K562 (cell line): ENCODE results near the gene ZNF121. TPM values are rescaled to one million over a fixed set of nuclear protein-coding genes. Genes with fewer than 3 reads are reported as not detected.

Experiments used
- ATAC-seq: fragments of 200-7000 bp; cut with Tn5 transposase; 3 replicates; pipeline ENCODE4 v1.9.1; 2020; ENCODE audit warnings: moderate library complexity
- BruUV-seq: library from RNA; stranded (reverse); fragments of 400-500 nt; replicated peaks from 2 replicates; lab custom pipeline; 2021; lab: Mats Ljungman, UMichigan
- CTCF ChIA-PET: fragments of 300-600 bp; formaldehyde crosslinking; extraction: SDS; loops from one replicate; lab custom pipeline; 2021; ENCODE audit warnings: low intra/inter-chr PET ratio; lab: Yijun Ruan, JAX
- POLR2A ChIA-PET: fragments of 300-600, 350-650 bp; sonication (Branson Sonifier 250); formaldehyde crosslinking; extraction: SDS; loops from one replicate; lab custom pipeline; 2021; ENCODE audit warnings: antibody characterized with exemption, inconsistent platforms; lab: Yijun Ruan, JAX
- DNase-seq, 4 experiments: peaks; one replicate each; pipeline versions ENCODE4 v3.0.0 to v3.0.0-alpha.2; 2011 to 2018; ENCODE audit warnings: low spot score in 3 of 4, mixed read lengths in 3 of 4; ENCODE audit errors: extremely low read depth in 1 of 4
- FAIRE-seq: peaks from 2 replicates; lab custom pipeline; 2011; peaks lifted over from hg19 to GRCh38; lab: Jason Lieb, UNC
- H2AFZ ChIP-seq: 2 replicates; pipeline ENCODE4 v1.6.0; 2011; ENCODE audit warnings: low read depth, low read length, control low read depth, inconsistent platforms
- H3K27ac ChIP-seq: fragments of 200-600 bp; 3 replicates; pipeline ENCODE4 v1.8.0; 2011; ENCODE audit warnings: low read depth, mild to moderate bottlenecking, control low read depth, inconsistent platforms, low read length, moderate library complexity, mixed read lengths; ENCODE audit errors: extremely low read depth
- H3K27me3 ChIP-seq, 2 experiments: fragments of 300-600 bp in 1 of 2; 2 replicates in 1 of 2; 3 replicates in 1 of 2; pipeline versions ENCODE4 v1.6.0 to v1.8.0; 2011; ENCODE audit warnings: inconsistent platforms in 2 of 2, low read length in 2 of 2, mild to moderate bottlenecking in 1 of 2, mixed read lengths in 1 of 2, moderate library complexity in 1 of 2; ENCODE audit not compliant: control insufficient read depth in 2 of 2, insufficient read depth in 2 of 2
- H3K36me3 ChIP-seq: fragments of 300-600 bp; 3 replicates; pipeline ENCODE4 v1.8.0; 2011; ENCODE audit warnings: mild to moderate bottlenecking, low read length, inconsistent platforms; ENCODE audit not compliant: control insufficient read depth, insufficient read depth
- H3K4me1 ChIP-seq, 2 experiments: fragments of 200-600 bp in 1 of 2; replicated peaks in 1 of 2; 2 replicates in 1 of 2; 3 replicates in 1 of 2; pipeline versions ENCODE4 v1.5.1 to v1.8.0; 2011; ENCODE audit warnings: inconsistent platforms in 2 of 2, low read length in 2 of 2, mild to moderate bottlenecking in 1 of 2, mixed read lengths in 1 of 2, moderate library complexity in 1 of 2; ENCODE audit not compliant: control insufficient read depth in 2 of 2, insufficient read depth in 2 of 2
- H3K4me2 ChIP-seq: 2 replicates; pipeline ENCODE4 v1.6.1; 2011; ENCODE audit warnings: low read length, control low read depth, inconsistent platforms, mixed read lengths; ENCODE audit not compliant: insufficient read depth
- H3K4me3 ChIP-seq: fragments of 200-600 bp; sonication (generic), shearing (Covaris generic); 2 replicates; pipeline ENCODE4 v1.5.1; 2016; ENCODE audit warnings: control low read depth, inconsistent platforms
- H3K79me2 ChIP-seq: fragments of 200-600 bp; 3 replicates; pipeline ENCODE4 v1.8.0; 2011; ENCODE audit warnings: low read length, inconsistent platforms; ENCODE audit not compliant: control insufficient read depth, insufficient read depth
- H3K9ac ChIP-seq, 2 experiments: 2 replicates each; pipeline versions ENCODE4 v1.6.0 to v1.6.1; 2011; ENCODE audit warnings: low read depth in 2 of 2, low read length in 2 of 2, control low read depth in 1 of 2, inconsistent platforms in 1 of 2, mild to moderate bottlenecking in 1 of 2, mixed read lengths in 1 of 2; ENCODE audit not compliant: insufficient read depth in 1 of 2
- H3K9me1 ChIP-seq: one replicate; pipeline ENCODE4 v1.6.0; 2011; ENCODE audit warnings: inconsistent platforms, mild to moderate bottlenecking, low read length, moderate library complexity; ENCODE audit not compliant: control insufficient read depth, insufficient read depth
- H3K9me3 ChIP-seq: replicated peaks from 2 replicates; pipeline ENCODE4 v1.5.1; 2011; ENCODE audit warnings: low read depth, low read length, inconsistent platforms; ENCODE audit not compliant: control insufficient read depth, insufficient read depth
- H4K20me1 ChIP-seq: replicated peaks from 2 replicates; pipeline ENCODE4 v1.6.1; 2011; ENCODE audit warnings: low read length, inconsistent platforms, mixed read lengths; ENCODE audit not compliant: control insufficient read depth, insufficient read depth
- BRD9 ChIP-seq: fragments of 450-650 bp; IDR thresholded peaks from 2 replicates; pipeline ENCODE4 v1.6.1; 2018; ENCODE audit warnings: low read depth; ENCODE audit not compliant: partially characterized antibody
- CBX1 ChIP-seq: sonication (generic); IDR thresholded peaks from 2 replicates; pipeline ENCODE4 v1.6.1; 2016; ENCODE audit warnings: antibody characterized with exemption, low read depth, mild to moderate bottlenecking
- DIDO1 ChIP-seq: fragments of 450-650 bp; IDR thresholded peaks from 2 replicates; pipeline ENCODE4 v1.6.1; 2016; ENCODE audit warnings: low read depth, missing biosample characterization, missing genetic modification characterization
- HDAC3 ChIP-seq: fragments of 450-650 bp; IDR thresholded peaks from 2 replicates; pipeline ENCODE4 v1.6.1; 2018; ENCODE audit warnings: borderline replicate concordance, mild to moderate bottlenecking, moderate library complexity; ENCODE audit not compliant: partially characterized antibody
- STAT6 ChIP-seq: sonication (generic); formaldehyde crosslinking; IDR thresholded peaks from 2 replicates; pipeline ENCODE4 v1.8.1; 2023; ENCODE audit warnings: mild to moderate bottlenecking, missing genetic modification reagents
- ZNF146 ChIP-seq: IDR thresholded peaks from one replicate; pipeline ENCODE4 v1.6.1; 2018; ENCODE audit warnings: missing compliant biosample characterization; ENCODE audit not compliant: unreplicated experiment
- ZNF274 ChIP-seq: IDR thresholded peaks from 2 replicates; pipeline ENCODE4 v1.6.1; 2011; ENCODE audit warnings: low read depth, mild to moderate bottlenecking, low read length, moderate library complexity, borderline replicate concordance
- ZNF445 ChIP-seq: fragments of 250-450 bp; sonication (Bioruptor Pico); IDR thresholded peaks from 2 replicates; pipeline ENCODE4 v1.4.0; 2020; ENCODE audit warnings: low read depth, mild to moderate bottlenecking, moderate library complexity
- ZNF76 ChIP-seq: fragments of 250-450 bp; sonication (Bioruptor Pico); IDR thresholded peaks from 2 replicates; pipeline ENCODE4 v1.4.0; 2020; ENCODE audit warnings: mild to moderate bottlenecking, moderate library complexity, borderline replicate concordance
- ZNF77 ChIP-seq: fragments of 250-450 bp; sonication (Bioruptor Pico); IDR thresholded peaks from 2 replicates; pipeline ENCODE4 v1.5.0; 2020
- WGBS: fragments of 100-300 bp; shearing (Covaris generic); methylation state at CpG from one replicate; pipeline ENCODE4 v1.1.6; 2016; ENCODE audit warnings: low coverage, mixed read lengths; ENCODE audit not compliant: insufficient coverage; ENCODE audit errors: missing lambda C conversion rate; 5-methylcytosine and 5-hydroxymethylcytosine counted together
- in situ Hi-C: fragments of 300-500 bp; cut with MboI; formaldehyde crosslinking; loops from 4 replicates; pipeline ENCODE4 v1.15.0; 2018; ENCODE audit warnings: inconsistent platforms, mixed read lengths
- intact Hi-C: fragments of 100-400 bp; cut with micrococcal nuclease; formaldehyde crosslinking; loops from 2 replicates; pipeline ENCODE4 v1.14.2; 2022
- polyA plus RNA-seq, 8 experiments: library from polyadenylated mRNA; depleted of rRNA in 4 of 8; stranded (reverse) in 5 of 8; unstranded in 3 of 8; fragments of >200 nt; fragmentation: Nextera tagmentation in 2 of 8; fragmentation: Illumina TruSeq in 1 of 8; extraction: Ambion mirVana in 2 of 8; extraction: Trizol in 1 of 8; gene quantifications; 2 replicates each; pipeline versions ENCODE4 v1.2.1 to v1.2.3, GENCODE V29; 2011 to 2014; ENCODE audit warnings: inconsistent platforms in 1 of 8, missing spikeins in 1 of 8
- total RNA-seq, 7 experiments: library from RNA; depleted of rRNA in 6 of 7; stranded (reverse); fragments of >200 nt in 6 of 7; fragmentation: Illumina TruSeq in 2 of 7; extraction: Trizol in 2 of 7; gene quantifications; 2 replicates each; pipeline versions ENCODE4 v1.2.1 to v1.2.3, GENCODE V29; 2011 to 2021; ENCODE audit warnings: low replicate concordance in 1 of 7
- TF ChIP-seq, protein P1 (sequence below): fragments of 450-650 bp; IDR thresholded peaks from 2 replicates; pipeline ENCODE4 v1.7.0; 2016; ENCODE audit warnings: borderline replicate concordance
- TF ChIP-seq, protein P2 (sequence below): fragments of 450-650 bp; IDR thresholded peaks from one replicate; pipeline ENCODE4 v1.6.1; 2018; ENCODE audit warnings: mild to moderate bottlenecking, moderate library complexity; ENCODE audit not compliant: partially characterized antibody

ZNF121 gene
- total and polyA plus RNA-seq, 9 of the 15 experiments (the other 6 are each of a cell fraction or from before 2014, with no cell fraction given): 14.6 to 115 (median 33.4) TPM

GRCh38 chr19:9570255-9570654, 14.0 kb downstream of the ZNF121 start:
- TF ChIP-seq CBX1: no peak
- TF ChIP-seq STAT6 (CRISPR knock-in tag): no peak
- TF ChIP-seq BRD9: no peak
- no peak for TF ChIP-seq ZNF77 (CRISPR knock-in tag)
- no peak for TF ChIP-seq DIDO1 (tag)
- TF ChIP-seq, protein P1, sequence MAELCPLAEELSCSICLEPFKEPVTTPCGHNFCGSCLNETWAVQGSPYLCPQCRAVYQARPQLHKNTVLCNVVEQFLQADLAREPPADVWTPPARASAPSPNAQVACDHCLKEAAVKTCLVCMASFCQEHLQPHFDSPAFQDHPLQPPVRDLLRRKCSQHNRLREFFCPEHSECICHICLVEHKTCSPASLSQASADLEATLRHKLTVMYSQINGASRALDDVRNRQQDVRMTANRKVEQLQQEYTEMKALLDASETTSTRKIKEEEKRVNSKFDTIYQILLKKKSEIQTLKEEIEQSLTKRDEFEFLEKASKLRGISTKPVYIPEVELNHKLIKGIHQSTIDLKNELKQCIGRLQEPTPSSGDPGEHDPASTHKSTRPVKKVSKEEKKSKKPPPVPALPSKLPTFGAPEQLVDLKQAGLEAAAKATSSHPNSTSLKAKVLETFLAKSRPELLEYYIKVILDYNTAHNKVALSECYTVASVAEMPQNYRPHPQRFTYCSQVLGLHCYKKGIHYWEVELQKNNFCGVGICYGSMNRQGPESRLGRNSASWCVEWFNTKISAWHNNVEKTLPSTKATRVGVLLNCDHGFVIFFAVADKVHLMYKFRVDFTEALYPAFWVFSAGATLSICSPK: no peak
- TF ChIP-seq, protein P2, sequence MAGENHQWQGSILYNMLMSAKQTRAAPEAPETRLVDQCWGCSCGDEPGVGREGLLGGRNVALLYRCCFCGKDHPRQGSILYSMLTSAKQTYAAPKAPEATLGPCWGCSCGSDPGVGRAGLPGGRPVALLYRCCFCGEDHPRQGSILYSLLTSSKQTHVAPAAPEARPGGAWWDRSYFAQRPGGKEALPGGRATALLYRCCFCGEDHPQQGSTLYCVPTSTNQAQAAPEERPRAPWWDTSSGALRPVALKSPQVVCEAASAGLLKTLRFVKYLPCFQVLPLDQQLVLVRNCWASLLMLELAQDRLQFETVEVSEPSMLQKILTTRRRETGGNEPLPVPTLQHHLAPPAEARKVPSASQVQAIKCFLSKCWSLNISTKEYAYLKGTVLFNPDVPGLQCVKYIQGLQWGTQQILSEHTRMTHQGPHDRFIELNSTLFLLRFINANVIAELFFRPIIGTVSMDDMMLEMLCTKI: no peak
- TF ChIP-seq ZNF445 (CRISPR knock-in tag): no peak
- no peak for TF ChIP-seq HDAC3
- TF ChIP-seq ZNF146 (CRISPR knock-in tag): no peak
- TF ChIP-seq ZNF274: no peak
- TF ChIP-seq ZNF76 (CRISPR knock-in tag): no peak
- intact Hi-C loops (no loop called here), in situ Hi-C loops (no loop called here)
- no TSS peak for BruUV-seq
- DNase-seq (no peak), ATAC-seq (no peak), FAIRE-seq (no peak)
- Histone ChIP-seq H3K9me3 (peaks cover 72% of the 10 kb centered on the region), H3K79me2 (peaks cover 94% of the 10 kb centered on the region), H3K36me3 (peaks cover 90% of the 10 kb centered on the region), H3K4me2 (no peak overlapping the region), H4K20me1 (no peaks in the 10 kb centered on the region), H3K9ac (no peak overlapping the region), H3K4me3 (no peak overlapping the region), H3K27ac (no peak overlapping the region), H2AFZ (no peak overlapping the region), H3K4me1 (no peaks in the 10 kb centered on the region), H3K9me1 (no peaks in the 10 kb centered on the region), H3K27me3 (no peaks in the 10 kb centered on the region)
- ChIA-PET POLR2A (interaction anchor here (0.6 kb wide), 1 partner anchor 28 kb away, joined by 3 read pairs; no protein-coding TSS in a partner anchor), CTCF (interaction anchor here (0.7 kb wide), 1 partner anchor 344 kb away, joined by 6 read pairs; no protein-coding TSS in a partner anchor)
- WGBS: 91% methylated on average over 4 of the region's 6 CpGs
